ENCODE data around the gene TRERF1. TPM values are rescaled to one million over a fixed set of nuclear protein-coding genes. Genes with fewer than 3 reads are reported as not detected.
A peak's percentile ranks its signal among the peaks of the same experiment; 100 is the strongest.

The TRERF1 gene
- polyA plus RNA-seq, 3 donors: 0.58 to 10.0 (median 2.0) TPM

GRCh38 chr6:42374018-42374669, 77.6 kb downstream of the TRERF1 start:
- intact Hi-C loops (cut with micrococcal nuclease): no loop called here
- WGBS (ENCODE audit: insufficient coverage): 4% methylated on average over 4 of the region's 8 CpGs
- DNase-seq: peak in 2 of 3 donors; percentile 48 to 54
- H3K27ac ChIP-seq (ENCODE audit: low read depth in 1 of 2, low read length in 2 of 2): peak overlapping the region; percentile 11 to 78
- H4K20me1 ChIP-seq (ENCODE audit: insufficient read depth, low read length): no peaks in the 10 kb centered on the region
- TF ChIP-seq CTCF (IDR thresholded peaks at IDR 0.05): no peak
- peaks cover 90% of the 10 kb centered on the region for H3K79me2 ChIP-seq (ENCODE audit: insufficient read depth, low read length)
- H3K4me1 ChIP-seq (ENCODE audit: control insufficient read depth in 1 of 2, insufficient read depth in 2 of 2, low read length in 2 of 2): peaks cover 76 to 88% of the 10 kb centered on the region in 2 donors
- peak overlapping the region in 1 of 3 experiments; percentile 47 for H3K4me3 ChIP-seq (replicated peaks in 1 of 3; ENCODE audit: low read depth in 2 of 3, low read length in 3 of 3)
- no peaks in the 10 kb centered on the region for H3K36me3 ChIP-seq (replicated peaks in 1 of 2; ENCODE audit: control insufficient read depth in 1 of 2, insufficient read depth in 2 of 2, low read length in 2 of 2)
- Mint-ChIP-seq H3K9me3 (no peaks in the 10 kb centered on the region), H3K4me3 (peak overlapping the region; percentile 63 to 65), H3K36me3 (peaks cover 0 to 2% of the 10 kb centered on the region in 2 donors), H3K27ac (peak overlapping the region; percentile 66 to 92 (median 91)), H3K4me1 (peaks cover 80% of the 10 kb centered on the region), H3K27me3 (ENCODE audit: low read depth in 3 of 3) (no peaks in the 10 kb centered on the region)
- H3K9me3 ChIP-seq (replicated peaks in 1 of 2; ENCODE audit: control insufficient read depth in 1 of 2, insufficient read depth in 1 of 2, low read length in 2 of 2): no peaks in the 10 kb centered on the region
- H3K4me2 ChIP-seq (replicated peaks; ENCODE audit: extremely low read depth, low read length, poor library complexity, severe bottlenecking): peak overlapping the region; percentile 37
- no peak overlapping the region for H3K9ac ChIP-seq (ENCODE audit: insufficient read depth, low read length, poor library complexity, severe bottlenecking)
- H2AFZ ChIP-seq (ENCODE audit: insufficient read depth, low read depth, low read length, poor library complexity, severe bottlenecking): no peak overlapping the region
- no peaks in the 10 kb centered on the region for H3K27me3 ChIP-seq (ENCODE audit: control insufficient read depth in 2 of 2, insufficient read depth in 2 of 2, low read length in 2 of 2)

- TF ChIP-seq CTCF (IDR thresholded peaks at IDR 0.05): no peak
- DNase-seq: peak; percentile 70 to 85 (median 77)
- no peaks in the 10 kb centered on the region for H3K27me3 ChIP-seq (ENCODE audit: control insufficient read depth in 2 of 2, insufficient read depth in 2 of 2, low read length in 2 of 2)
- peaks cover 76 to 88% of the 10 kb centered on the region in 2 donors for H3K4me1 ChIP-seq (ENCODE audit: control insufficient read depth in 1 of 2, insufficient read depth in 2 of 2, low read length in 2 of 2)
- Mint-ChIP-seq H3K4me3 (peak overlapping the region in 1 of 2 donors; percentile 67), H3K27ac (peak overlapping the region; percentile 66 to 92 (median 91)), H3K27me3 (ENCODE audit: low read depth in 3 of 3) (no peaks in the 10 kb centered on the region), H3K9me3 (no peaks in the 10 kb centered on the region), H3K4me1 (peaks cover 80% of the 10 kb centered on the region), H3K36me3 (peaks cover 0 to 6% of the 10 kb centered on the region in 2 donors)
- H3K27ac ChIP-seq (ENCODE audit: low read depth in 1 of 2, low read length in 2 of 2): peak overlapping the region; percentile 50 to 78
- H4K20me1 ChIP-seq (ENCODE audit: insufficient read depth, low read length): no peaks in the 10 kb centered on the region
- H3K9ac ChIP-seq (ENCODE audit: insufficient read depth, low read length, poor library complexity, severe bottlenecking): no peak overlapping the region
- intact Hi-C loops (cut with micrococcal nuclease): no loop called here
- no peaks in the 10 kb centered on the region for H3K9me3 ChIP-seq (replicated peaks in 1 of 2; ENCODE audit: control insufficient read depth in 1 of 2, insufficient read depth in 1 of 2, low read length in 2 of 2)
- peak overlapping the region; percentile 17 for H3K4me2 ChIP-seq (replicated peaks; ENCODE audit: extremely low read depth, low read length, poor library complexity, severe bottlenecking)
- no peak overlapping the region for H2AFZ ChIP-seq (ENCODE audit: insufficient read depth, low read depth, low read length, poor library complexity, severe bottlenecking)
- H3K79me2 ChIP-seq (ENCODE audit: insufficient read depth, low read length): peaks cover 88% of the 10 kb centered on the region
- peak overlapping the region in 1 of 3 experiments; percentile 13 for H3K4me3 ChIP-seq (replicated peaks in 1 of 3; ENCODE audit: low read depth in 2 of 3, low read length in 3 of 3)
- WGBS (ENCODE audit: insufficient coverage): 0% methylated on average over 1 of the region's 4 CpGs
- no peaks in the 10 kb centered on the region for H3K36me3 ChIP-seq (replicated peaks in 1 of 2; ENCODE audit: control insufficient read depth in 1 of 2, insufficient read depth in 2 of 2, low read length in 2 of 2)
These were observed 79.0 kb downstream of the TRERF1 start for GRCh38 chr6:42372699-42373098.
